Endothelial cell of umbilical vein (primary cell): ENCODE results near the gene NRGN.
A peak's percentile ranks its signal among the peaks of the same experiment; 100 is the strongest.

Experiments
- CTCF ChIP-seq, 2 donors: IDR thresholded peaks; 1 replicate in 1 of 2; 2 replicates in 1 of 2; pipeline ENCODE4 v1.5.1; 2011; ENCODE audit warnings: low read length in 2 of 2, mild to moderate bottlenecking in 2 of 2, moderate library complexity in 2 of 2, control low read depth in 1 of 2, inconsistent platforms in 1 of 2, low read depth in 1 of 2; ENCODE audit not compliant: insufficient read depth in 1 of 2; ENCODE audit errors: extremely low read depth in 1 of 2
- EZH2 ChIP-seq: IDR thresholded peaks from 2 replicates; pipeline ENCODE4 v1.6.1; 2012; ENCODE audit warnings: borderline replicate concordance, low read depth, mild to moderate bottlenecking, moderate library complexity, low read length, inconsistent platforms; ENCODE audit not compliant: severe bottlenecking

GRCh38 chr11:124758355-124759265 lies 18.9 kb downstream of the NRGN start:
- TF ChIP-seq EZH2 (no peak), CTCF (IDR thresholded peaks at IDR 0.05; ENCODE audit: extremely low read depth in 1 of 2, insufficient read depth in 1 of 2, low read depth in 1 of 2, low read length in 2 of 2) (peak; percentile 73 to 91)
